Peyer's patch (tissue), 4 donors: ENCODE measurements around the gene CADPS.

ENCODE experiments used
- POLR2A ChIP-seq, 2 donors: fragments of 450-650 bp; IDR thresholded peaks; one replicate each; pipeline ENCODE4 v1.5.1; 2017; ENCODE audit warnings: antibody characterized with exemption in 2 of 2, mild to moderate bottlenecking in 2 of 2, moderate library complexity in 2 of 2
- TF ChIP-seq, protein P1 (sequence below), 6 experiments: fragments of 450-650 bp in 4 of 6; fragments of 200-600 bp in 2 of 6; sonication (generic) in 1 of 6; IDR thresholded peaks; one replicate each; pipeline ENCODE4 v1.5.1; 2017 to 2019; ENCODE audit warnings: antibody characterized with exemption in 6 of 6, mild to moderate bottlenecking in 3 of 6, moderate library complexity in 1 of 6

DNA sequence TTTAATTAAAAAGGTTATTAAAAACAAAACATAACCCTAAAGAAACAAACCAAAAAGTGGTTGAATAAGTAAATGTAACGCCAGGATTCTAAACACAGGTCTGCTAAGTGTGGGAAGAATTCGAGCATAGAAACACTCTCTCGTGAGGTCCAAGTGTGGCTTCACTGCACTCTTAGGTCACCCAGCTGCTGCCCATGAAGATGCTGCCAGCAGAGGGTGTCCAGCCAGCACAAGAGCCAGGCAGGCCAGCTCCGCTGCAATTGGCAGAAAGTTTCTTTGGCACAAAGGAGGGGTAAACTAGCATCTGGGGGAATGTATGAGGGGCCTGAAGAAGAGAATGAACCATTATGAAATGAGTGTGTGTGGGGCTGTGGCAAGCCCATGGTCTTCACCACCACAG is 286.1 kb downstream of the CADPS start:
- TF ChIP-seq, protein P1, sequence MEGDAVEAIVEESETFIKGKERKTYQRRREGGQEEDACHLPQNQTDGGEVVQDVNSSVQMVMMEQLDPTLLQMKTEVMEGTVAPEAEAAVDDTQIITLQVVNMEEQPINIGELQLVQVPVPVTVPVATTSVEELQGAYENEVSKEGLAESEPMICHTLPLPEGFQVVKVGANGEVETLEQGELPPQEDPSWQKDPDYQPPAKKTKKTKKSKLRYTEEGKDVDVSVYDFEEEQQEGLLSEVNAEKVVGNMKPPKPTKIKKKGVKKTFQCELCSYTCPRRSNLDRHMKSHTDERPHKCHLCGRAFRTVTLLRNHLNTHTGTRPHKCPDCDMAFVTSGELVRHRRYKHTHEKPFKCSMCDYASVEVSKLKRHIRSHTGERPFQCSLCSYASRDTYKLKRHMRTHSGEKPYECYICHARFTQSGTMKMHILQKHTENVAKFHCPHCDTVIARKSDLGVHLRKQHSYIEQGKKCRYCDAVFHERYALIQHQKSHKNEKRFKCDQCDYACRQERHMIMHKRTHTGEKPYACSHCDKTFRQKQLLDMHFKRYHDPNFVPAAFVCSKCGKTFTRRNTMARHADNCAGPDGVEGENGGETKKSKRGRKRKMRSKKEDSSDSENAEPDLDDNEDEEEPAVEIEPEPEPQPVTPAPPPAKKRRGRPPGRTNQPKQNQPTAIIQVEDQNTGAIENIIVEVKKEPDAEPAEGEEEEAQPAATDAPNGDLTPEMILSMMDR (IDR thresholded peaks at IDR 0.05): no peak
- no peak for TF ChIP-seq POLR2A (IDR thresholded peaks at IDR 0.05)
